Stimulated activated CD4-positive, alpha-beta T cell treated with anti-CD3 and anti-CD28 coated beads, Interleukin-2, amount 100 ng/mL, for 4 hours (primary cell): Measurements from ENCODE around the gene ADGRF1.

Source experiments
- DNase-seq: peaks from one replicate; pipeline ENCODE4 v3.0.0-alpha.2; 2020; ENCODE audit warnings: low read depth

The ADGRF1 gene

GRCh38 chr6:46979206-46979605 lies 62.9 kb downstream of the ADGRF1 start:
- no peak for DNase-seq

DNA sequence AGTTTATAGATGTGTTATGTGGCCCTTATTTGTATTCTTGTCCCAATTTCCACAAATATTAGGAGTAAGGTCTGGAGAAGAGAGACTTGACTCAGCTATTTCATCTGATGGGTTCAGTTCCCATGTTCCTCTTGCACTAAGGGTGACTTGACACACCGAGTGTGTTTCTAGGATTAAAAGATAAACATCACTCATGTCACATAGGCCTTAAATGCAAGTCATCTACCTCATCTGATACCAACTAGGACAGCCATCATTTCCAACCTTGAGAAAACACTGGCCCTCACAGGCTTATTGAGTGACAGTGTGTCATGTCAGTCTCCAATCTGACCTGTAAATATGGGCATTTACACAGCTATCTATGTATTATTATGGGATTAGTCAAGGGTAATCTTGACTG lies 67.3 kb downstream of the ADGRF1 start:
- no peak for DNase-seq

- no peak for DNase-seq
Measured at GRCh38 chr6:46973029-46973428, 69.1 kb downstream of the ADGRF1 start.

DNA sequence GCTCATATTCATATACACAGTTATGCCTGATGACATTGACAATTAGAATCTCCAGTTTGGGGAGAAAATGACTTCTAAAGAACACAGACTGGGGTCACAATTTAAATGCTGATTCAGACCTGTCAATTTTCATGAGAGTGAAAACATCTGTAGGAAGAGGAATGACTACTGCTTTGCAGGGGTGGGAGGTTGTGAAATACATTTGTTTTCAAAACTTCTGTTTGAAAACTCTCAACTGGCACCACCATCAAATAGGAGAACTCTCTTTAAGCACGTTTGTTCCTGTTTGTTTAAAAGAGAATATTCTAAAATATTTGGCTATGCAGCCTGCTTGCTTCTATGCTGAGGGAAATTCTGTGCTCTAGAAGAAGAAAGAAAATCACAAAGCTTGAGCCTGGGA lies 69.6 kb downstream of the ADGRF1 start:
- DNase-seq: no peak

DNA sequence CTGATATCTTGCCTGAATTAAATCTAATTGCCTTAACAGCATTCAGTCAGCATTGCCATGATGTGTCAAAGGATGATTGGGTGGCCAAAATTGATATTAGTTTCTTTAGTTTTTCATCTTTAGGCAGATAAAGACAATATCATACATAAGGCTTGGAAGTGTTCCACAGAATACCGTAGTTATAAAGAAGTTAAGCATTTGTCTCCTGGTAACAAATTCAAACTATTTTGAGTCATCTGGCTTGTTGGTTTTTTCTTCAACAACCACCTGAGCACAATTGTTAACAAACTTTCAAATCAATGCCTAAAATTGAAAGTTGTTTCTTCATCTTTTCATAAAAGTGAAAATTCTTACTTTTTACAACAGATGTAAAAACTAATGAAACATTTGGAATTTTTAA lies 72.9 kb downstream of the ADGRF1 start:
- DNase-seq: no peak

GRCh38 chr6:46967826-46968349 lies 74.2 kb downstream of the ADGRF1 start:
- no peak for DNase-seq

DNA sequence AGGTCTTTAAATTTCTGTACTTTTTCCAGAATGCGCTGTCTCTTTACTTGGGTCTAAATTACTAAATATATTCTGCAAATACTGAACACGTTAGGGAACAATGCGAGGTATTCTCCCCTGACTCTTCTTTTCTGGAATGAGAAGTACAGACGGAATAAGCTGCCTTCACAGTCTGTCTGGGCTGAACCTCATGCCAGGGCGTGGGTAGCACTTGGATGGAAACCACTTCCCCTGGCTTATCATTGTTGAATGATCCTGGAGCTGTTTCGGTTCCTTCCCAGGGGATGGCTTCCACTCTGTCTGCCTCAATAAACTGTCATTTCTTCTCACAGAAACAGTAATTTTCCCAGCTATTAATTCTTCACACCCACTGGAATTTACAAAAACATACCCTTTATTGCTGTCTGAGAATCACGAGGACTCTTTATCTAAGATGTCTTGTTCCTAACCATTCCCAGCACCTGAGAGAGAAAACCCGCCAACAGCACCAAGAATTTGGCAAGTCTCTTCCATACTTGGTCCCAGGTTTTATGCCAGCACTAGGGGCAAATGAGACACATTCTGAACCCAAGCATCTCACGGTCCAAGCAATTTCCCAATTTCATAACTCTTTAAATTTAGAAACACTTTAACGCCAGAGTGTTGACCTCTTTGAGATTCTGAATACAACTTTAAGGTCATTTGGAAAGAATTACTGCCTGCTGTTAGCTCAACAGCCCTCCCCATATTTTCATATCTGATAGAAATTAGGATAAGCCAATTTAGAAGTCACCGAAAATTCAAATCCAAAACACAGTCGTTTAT lies 77.2 kb downstream of the ADGRF1 start:
- no peak for DNase-seq

DNA sequence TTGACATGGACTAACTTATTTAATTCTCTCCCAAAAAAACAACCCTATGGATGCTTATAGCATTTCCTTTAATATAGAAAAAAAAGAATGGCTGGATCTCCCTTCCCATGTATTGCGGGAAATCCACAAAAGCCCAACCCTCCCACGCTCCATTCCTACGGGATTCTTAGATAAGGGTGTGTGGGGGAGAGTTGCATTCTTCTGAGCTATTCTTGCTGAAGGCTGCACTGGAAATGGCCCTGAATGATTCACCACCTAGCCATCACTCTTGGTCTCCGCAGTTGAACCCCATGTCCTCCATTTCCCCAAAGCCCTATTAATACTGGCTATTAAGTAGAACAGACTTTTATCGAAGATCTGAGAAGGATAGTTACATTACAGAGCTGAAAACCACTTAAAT lies 78.5 kb downstream of the ADGRF1 start:
- no peak for DNase-seq

DNA sequence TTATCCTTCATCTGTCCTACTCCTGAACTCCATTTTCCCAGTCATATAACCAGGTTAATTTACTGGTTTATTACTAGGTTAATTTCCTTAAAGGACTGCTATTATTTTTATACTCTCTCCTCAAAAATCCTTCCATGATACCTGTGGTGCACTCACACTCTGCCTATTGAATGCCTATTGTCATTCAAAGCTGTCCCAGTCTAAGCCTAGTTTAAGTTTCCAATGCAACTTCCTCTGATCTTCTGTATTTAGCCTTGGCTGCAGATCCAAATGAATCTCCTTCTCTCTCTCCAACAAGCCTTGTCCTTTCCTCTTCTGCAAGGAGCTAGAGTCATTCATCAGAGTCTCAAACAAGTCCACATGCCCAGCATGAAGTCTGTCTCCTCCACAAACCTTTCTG lies 79.1 kb downstream of the ADGRF1 start:
- no peak for DNase-seq

DNA sequence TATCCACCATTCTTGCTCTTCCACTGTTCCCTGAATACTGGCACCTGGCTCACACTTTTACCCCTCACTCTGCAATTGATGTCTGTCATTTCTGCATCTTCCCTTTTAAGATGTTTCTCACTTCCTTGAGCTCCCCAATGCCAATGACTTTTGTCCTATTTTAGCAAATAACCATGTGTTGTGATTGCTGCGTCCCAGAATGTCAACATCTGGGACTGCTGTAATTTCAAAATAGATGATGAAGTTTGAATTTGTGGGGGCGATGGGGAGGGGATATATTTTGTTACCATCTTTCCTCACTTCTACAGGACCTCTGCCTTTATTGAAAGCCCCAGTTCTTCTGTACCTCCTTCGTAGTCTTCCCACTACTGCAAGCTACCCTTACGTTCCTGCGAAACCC lies 80.4 kb downstream of the ADGRF1 start:
- DNase-seq: no peak

DNA sequence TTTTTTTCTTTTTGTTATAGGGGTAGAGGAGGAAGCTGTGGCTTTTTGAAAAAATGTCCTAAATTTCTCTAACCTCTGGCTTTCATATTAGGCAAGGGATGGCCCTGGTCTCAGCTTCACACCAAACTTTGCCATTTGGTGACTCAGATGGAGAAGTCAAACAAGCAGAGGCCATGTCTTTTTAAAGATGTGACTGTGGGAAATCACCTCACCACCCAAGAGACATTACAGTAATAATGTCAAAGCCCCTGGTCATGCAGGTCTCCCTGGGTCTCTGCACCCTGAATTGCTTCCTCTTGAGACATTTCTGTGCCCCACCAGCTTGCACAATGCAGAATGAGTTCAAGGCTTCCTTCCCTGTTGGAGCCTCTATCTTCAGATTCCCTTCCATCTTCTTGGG lies 80.9 kb downstream of the ADGRF1 start:
- no peak for DNase-seq

GRCh38 chr6:46959419-46959818 lies 82.7 kb downstream of the ADGRF1 start:
- no peak for DNase-seq

DNA sequence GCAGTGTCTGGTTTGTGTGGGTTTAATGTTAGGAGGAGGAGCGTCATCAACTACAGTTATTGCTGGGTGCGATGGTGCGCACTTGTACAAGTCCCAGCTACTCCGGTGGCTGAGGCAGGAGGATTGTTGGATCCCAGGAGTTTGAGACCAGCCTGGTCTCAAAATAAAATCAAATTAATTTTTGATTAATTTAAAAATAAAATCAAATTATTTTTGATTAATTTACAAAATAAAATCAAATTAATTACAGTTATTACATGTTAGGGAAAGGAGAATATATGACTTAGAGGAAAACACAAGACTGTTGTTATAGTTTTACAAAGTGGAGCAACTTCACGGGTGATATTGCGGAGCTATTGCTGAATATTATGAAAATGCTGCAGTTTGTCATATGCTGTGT lies 85.7 kb downstream of the ADGRF1 start:
- DNase-seq: no peak

GRCh38 chr6:46954837-46955451 lies 87.2 kb downstream of the ADGRF1 start:
- no peak for DNase-seq

DNA sequence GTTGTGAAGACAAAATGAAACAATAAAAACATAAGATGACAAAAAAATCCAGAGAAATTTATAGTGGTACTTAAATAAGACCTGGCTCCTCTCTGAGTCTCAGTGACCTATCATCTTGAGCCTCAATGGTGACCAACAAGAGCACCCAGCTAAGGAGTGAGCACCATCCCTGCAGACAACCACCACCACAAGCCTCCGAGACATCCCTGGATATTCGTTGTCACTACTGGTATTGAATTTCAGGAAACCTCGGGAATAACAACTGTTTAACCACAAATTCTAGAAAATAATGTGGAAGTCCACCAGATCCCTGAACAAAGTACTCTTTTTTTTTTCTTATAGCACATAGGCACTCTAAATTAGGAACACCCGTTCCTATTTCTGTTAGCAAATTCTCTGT lies 88.2 kb downstream of the ADGRF1 start:
- no peak for DNase-seq

- no peak for DNase-seq
Measured at GRCh38 chr6:46949632-46950280, 92.4 kb downstream of the ADGRF1 start.

- no peak for DNase-seq
Measured at GRCh38 chr6:46948699-46949098, 93.4 kb downstream of the ADGRF1 start.
